Heart left ventricle (tissue), 16 donors: Measurements from ENCODE around the gene ENTHD1. TPM values are rescaled to one million over a fixed set of nuclear protein-coding genes. Genes with fewer than 3 reads are reported as not detected.
"Not testable (repeated sequence)": the region's sequence is repeated elsewhere in the genome, so short reads cannot be mapped to it uniquely, and the experiment has no call there.

Experiments used
- ATAC-seq, 4 donors: fragments of 200-7000 bp; cut with Tn5 transposase; one replicate each; pipeline ENCODE4 v1.9.1; 2020 to 2022; ENCODE audit warnings: moderate library complexity in 4 of 4, mild to moderate bottlenecking in 3 of 4, moderate number of reproducible peaks in 1 of 4
- DNase-seq, 5 donors: peaks; one replicate each; pipeline ENCODE4 v3.0.0-alpha.2; 2020
- H3K27ac ChIP-seq, 12 donors: fragments of 200-600 bp; sonication (generic) in 4 of 12; one replicate each; pipeline versions ENCODE4 v1.5.0 to v1.8.0; 2016 to 2022; ENCODE audit warnings: mild to moderate bottlenecking in 2 of 12
- H3K27me3 ChIP-seq, 9 donors: fragments of 200-600 bp; sonication (generic) in 2 of 9; one replicate each; pipeline versions ENCODE4 v1.5.1 to v1.8.0; 2016 to 2022; ENCODE audit warnings: mild to moderate bottlenecking in 3 of 9
- H3K36me3 ChIP-seq, 9 donors: fragments of 200-600 bp; sonication (generic) in 2 of 9; one replicate each; pipeline versions ENCODE4 v1.5.0 to v1.8.0; 2018 to 2022; ENCODE audit warnings: mild to moderate bottlenecking in 2 of 9
- H3K4me1 ChIP-seq, 12 donors: fragments of 200-600 bp; sonication (generic) in 4 of 12; one replicate each; pipeline versions ENCODE4 v1.5.0 to v1.8.0; 2016 to 2022; ENCODE audit warnings: mild to moderate bottlenecking in 3 of 12
- H3K4me3 ChIP-seq, 12 donors: fragments of 200-600 bp; sonication (generic) in 4 of 12; one replicate each; pipeline versions ENCODE4 v1.5.0 to v1.8.0; 2017 to 2022; ENCODE audit warnings: mild to moderate bottlenecking in 9 of 12, moderate library complexity in 4 of 12
- H3K9me3 ChIP-seq, 12 donors: fragments of 200-600 bp; sonication (generic) in 4 of 12; one replicate each; pipeline versions ENCODE4 v1.5.0 to v1.8.0; 2016 to 2022; ENCODE audit warnings: mild to moderate bottlenecking in 1 of 12
- POLR2A ChIP-seq, 2 donors: fragments of 450-650 bp; IDR thresholded peaks; one replicate each; pipeline ENCODE4 v1.6.1; 2017; ENCODE audit warnings: antibody characterized with exemption in 2 of 2, mild to moderate bottlenecking in 2 of 2, moderate library complexity in 2 of 2
- WGBS, 4 donors: extraction: QIAGEN DNeasy Blood & Tissue Kit in 2 of 4; methylation state at CpG; one replicate each; pipeline versions ENCODE4 v1.1.5 to v1.1.7; 2013 to 2018; 5-methylcytosine and 5-hydroxymethylcytosine counted together
- intact Hi-C, 10 donors: fragments of 100-400 bp; cut with DNase I; formaldehyde crosslinking; loops; one replicate each; pipeline versions ENCODE4 v1.11.1 to v1.14.2; 2022
- polyA plus RNA-seq, 2 donors: library from polyadenylated mRNA; stranded (reverse); fragments of 200-250 nt; gene quantifications; one replicate each; pipeline ENCODE4 v1.2.3, GENCODE V29; 2013
- total RNA-seq, 9 donors: library from RNA; depleted of rRNA in 2 of 9; stranded (reverse); fragments of >200 nt in 2 of 9; fragmentation: NEBNext Ultra II Directional in 3 of 9; extraction: Animal tissue kit (Norgen Biotek cat#: 25700) in 3 of 9; gene quantifications; one replicate each; pipeline versions ENCODE4 v1.1.0 to v1.2.4, GENCODE V29; 2016 to 2023
- TF ChIP-seq, protein P1 (sequence below), 12 donors: fragments of 200-600 bp; sonication (generic) in 4 of 12; IDR thresholded peaks; one replicate each; pipeline versions ENCODE4 v1.5.0 to v1.8.0; 2018 to 2022; ENCODE audit warnings: antibody characterized with exemption in 12 of 12, mild to moderate bottlenecking in 5 of 12
- donor health status: ischemic (EF 13 %, LVEDD 7.1; RV severe dilation, severe dysfunction).
- donor health status: healthy with polysubstance abuse.
- donor health status: DM: no; HTN: yes; CAD: no.
- donor health status: DM: no; HTN: no; CAD: no.
- donor health status: ischemic (EF 25% LVEDD 6.9; RV normal size, moderate dysfunction).
- donor health status: ischemic (EF 25% LVEDD 5.7; RV mildly dilated, moderate dysfunction).
- donor health status: healthy.
- donor health status: DM: yes; HTN: yes; CAD: no.
- donor health status: ischemic (EF 35%, LVEDD 5.7; RV mildly dilated, moderate dysfunction).
- donor health status: nonischemic (EF 11% LVEDD 7.7; RV severe dilation, severe dysfunction).
- donor health status: DM: yes; HTN: yes; CAD: no.
- donor health status: PGD.
- donor health status: ischemic (EF 29% LVEDD 5.4; RV normal size, mild dysfunction).
- donor health status: nonischemic (EF 23%, LVEDD 6.1; RV moderate dilation, normal function).

Gene ENTHD1
- total and polyA plus RNA-seq, 11 donors = not detected

DNA sequence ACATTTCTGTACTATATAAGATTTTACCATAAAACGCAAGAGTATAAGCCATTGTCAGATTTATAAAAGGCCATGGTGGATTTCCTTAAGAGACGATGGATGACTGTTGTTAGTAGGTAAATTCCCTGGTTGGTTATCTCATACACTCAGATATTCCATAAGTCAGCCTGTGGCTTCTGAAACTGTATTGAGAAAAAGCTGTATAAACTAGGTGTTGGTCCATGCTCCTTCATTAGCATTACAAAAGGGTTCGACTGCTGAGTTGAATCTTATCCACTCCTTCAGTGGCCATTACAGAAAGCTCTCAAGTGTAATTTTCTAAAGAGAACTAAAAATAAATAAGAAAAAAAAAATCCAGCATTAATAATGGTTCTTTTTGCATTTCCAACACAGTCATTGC is 12.6 kb upstream of the ENTHD1 start:
- ATAC-seq (no peak), DNase-seq (no peak)
- intact Hi-C loops = no loop called here
- no peaks in the 10 kb centered on the region for H3K36me3 ChIP-seq
- no peaks in the 10 kb centered on the region for H3K9me3 ChIP-seq
- H3K4me1 ChIP-seq = no peaks in the 10 kb centered on the region
- peaks cover 0 to 51% (median 0%) of the 10 kb centered on the region in 9 donors for H3K27me3 ChIP-seq
- TF ChIP-seq, protein P1, sequence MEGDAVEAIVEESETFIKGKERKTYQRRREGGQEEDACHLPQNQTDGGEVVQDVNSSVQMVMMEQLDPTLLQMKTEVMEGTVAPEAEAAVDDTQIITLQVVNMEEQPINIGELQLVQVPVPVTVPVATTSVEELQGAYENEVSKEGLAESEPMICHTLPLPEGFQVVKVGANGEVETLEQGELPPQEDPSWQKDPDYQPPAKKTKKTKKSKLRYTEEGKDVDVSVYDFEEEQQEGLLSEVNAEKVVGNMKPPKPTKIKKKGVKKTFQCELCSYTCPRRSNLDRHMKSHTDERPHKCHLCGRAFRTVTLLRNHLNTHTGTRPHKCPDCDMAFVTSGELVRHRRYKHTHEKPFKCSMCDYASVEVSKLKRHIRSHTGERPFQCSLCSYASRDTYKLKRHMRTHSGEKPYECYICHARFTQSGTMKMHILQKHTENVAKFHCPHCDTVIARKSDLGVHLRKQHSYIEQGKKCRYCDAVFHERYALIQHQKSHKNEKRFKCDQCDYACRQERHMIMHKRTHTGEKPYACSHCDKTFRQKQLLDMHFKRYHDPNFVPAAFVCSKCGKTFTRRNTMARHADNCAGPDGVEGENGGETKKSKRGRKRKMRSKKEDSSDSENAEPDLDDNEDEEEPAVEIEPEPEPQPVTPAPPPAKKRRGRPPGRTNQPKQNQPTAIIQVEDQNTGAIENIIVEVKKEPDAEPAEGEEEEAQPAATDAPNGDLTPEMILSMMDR (IDR thresholded peaks at IDR 0.05) = no peak
- no peak for TF ChIP-seq POLR2A (IDR thresholded peaks at IDR 0.05)
- 70 to 74% (median 73%) methylated on average over 3 of the region's 3 CpGs for WGBS, 4 donors
- peak overlapping the region in 1 of 12 donors; percentile 74 for H3K27ac ChIP-seq
- H3K4me3 ChIP-seq = peak overlapping the region in 1 of 12 donors; percentile 47

DNA sequence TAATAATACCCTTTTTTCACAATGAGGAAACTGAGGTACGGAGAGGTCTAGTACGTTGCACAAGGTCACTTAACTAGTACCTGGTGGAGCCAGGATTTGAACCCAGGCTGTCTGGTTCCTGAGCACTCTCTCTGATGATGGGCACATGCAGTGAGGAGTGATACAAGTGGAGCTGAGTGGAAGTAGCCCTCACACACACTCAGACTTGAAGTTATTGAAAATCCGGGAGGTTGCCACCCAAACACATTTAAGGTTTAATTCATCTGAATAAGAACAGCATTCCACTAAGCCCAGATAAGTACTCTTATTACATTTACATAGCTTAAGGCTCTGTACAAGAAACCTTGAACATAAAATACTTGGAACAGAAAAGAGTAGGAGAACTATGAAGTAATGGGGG is 12.1 kb upstream of the ENTHD1 start:
- peaks cover 0 to 45% (median 0%) of the 10 kb centered on the region in 9 donors for H3K27me3 ChIP-seq
- no peaks in the 10 kb centered on the region for H3K4me1 ChIP-seq
- peak overlapping the region in 1 of 12 donors; percentile 47 for H3K4me3 ChIP-seq
- intact Hi-C loops = no loop called here
- TF ChIP-seq POLR2A (IDR thresholded peaks at IDR 0.05) = no peak
- TF ChIP-seq, protein P1 (IDR thresholded peaks at IDR 0.05) = no peak
- DNase-seq = no peak
- WGBS, 4 donors = 84 to 96% (median 94%) methylated on average over 3 of the region's 3 CpGs
- no peaks in the 10 kb centered on the region for H3K9me3 ChIP-seq
- H3K36me3 ChIP-seq = no peaks in the 10 kb centered on the region
- ATAC-seq = no peak
- H3K27ac ChIP-seq = peak overlapping the region in 1 of 12 donors; percentile 74

DNA sequence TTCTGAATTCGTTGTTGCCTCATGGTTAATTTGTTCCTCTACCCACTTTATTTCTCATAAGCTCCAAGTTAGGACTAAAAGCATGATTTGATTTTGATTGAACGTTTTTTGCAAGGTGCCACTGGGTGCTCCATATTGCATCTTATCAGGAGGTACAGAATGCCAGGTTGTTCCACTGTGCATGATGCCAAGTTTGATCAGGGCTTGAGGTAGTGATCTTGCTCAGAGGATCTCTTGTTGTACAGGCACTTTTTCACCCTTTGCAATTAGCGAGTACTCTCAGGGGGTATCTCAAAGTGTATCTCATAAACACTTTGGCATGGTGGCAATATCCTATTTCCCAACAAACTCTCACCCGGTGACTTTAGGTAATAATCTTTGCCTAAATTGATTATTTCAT is 11.3 kb upstream of the ENTHD1 start:
- Histone ChIP-seq H3K9me3 (no peaks in the 10 kb centered on the region), H3K27me3 (peaks cover 0 to 39% (median 0%) of the 10 kb centered on the region in 9 donors), H3K4me3 (peak overlapping the region in 2 of 12 donors; percentile 10 to 47), H3K36me3 (no peaks in the 10 kb centered on the region), H3K27ac (peak overlapping the region in 1 of 12 donors; percentile 78), H3K4me1 (peaks cover 0 to 6% (median 0%) of the 10 kb centered on the region in 12 donors)
- WGBS, 4 donors = 85 to 86% (median 85%) methylated on average over 4 of the region's 4 CpGs
- no peak for ATAC-seq
- intact Hi-C loops = no loop called here
- DNase-seq = no peak
- TF ChIP-seq, protein P1 (IDR thresholded peaks at IDR 0.05) = no peak
- TF ChIP-seq POLR2A (IDR thresholded peaks at IDR 0.05) = no peak

DNA sequence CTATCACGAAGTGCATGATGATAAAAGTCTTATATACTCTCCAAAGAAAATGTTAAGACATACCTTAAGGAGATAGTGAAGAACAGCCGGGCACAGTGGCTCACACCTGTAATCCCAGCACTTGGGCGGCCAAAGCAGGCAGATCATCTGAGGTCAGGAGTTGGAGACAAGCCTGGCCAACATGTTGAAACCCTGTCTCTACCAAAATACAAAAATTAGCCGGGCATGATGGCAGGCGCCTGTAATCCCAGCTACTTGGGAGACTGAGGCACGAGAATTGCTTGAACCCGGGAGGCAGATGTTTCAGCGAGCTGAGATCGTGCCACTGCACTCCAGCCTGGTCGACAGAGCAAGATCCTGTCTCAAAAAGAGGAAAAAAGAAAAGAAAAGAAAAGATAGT is 10.5 kb upstream of the ENTHD1 start:
- 87 to 90% (median 89%) methylated on average over 10 of the region's 10 CpGs for WGBS, 4 donors
- H3K9me3 ChIP-seq, intact Hi-C loops, ATAC-seq, H3K36me3 ChIP-seq, DNase-seq: not testable (repeated sequence)
- H3K4me1 ChIP-seq = peaks cover 0 to 14% (median 0%) of the 10 kb centered on the region in 12 donors
- H3K4me3 ChIP-seq = peak overlapping the region in 1 of 12 donors; percentile 47
- peak overlapping the region in 1 of 12 donors; percentile 78 for H3K27ac ChIP-seq
- H3K27me3 ChIP-seq = peaks cover 0 to 39% (median 0%) of the 10 kb centered on the region in 9 donors
